NCI-H69 (cell line): ENCODE results near the gene ADPRHL1.

ENCODE experiments used
- DNase-seq: peaks from one replicate; lab custom pipeline; 2025; lab: John Stamatoyannopoulos, UW

The ADPRHL1 gene

GRCh38 chr13:113417008-113417751 lies 36.1 kb downstream of the ADPRHL1 start:
- DNase-seq, result no peak

- DNase-seq, result no peak
Observed at GRCh38 chr13:113415825-113416224, 37.5 kb downstream of the ADPRHL1 start.

GRCh38 chr13:113415032-113415431 lies 38.3 kb downstream of the ADPRHL1 start:
- no peak for DNase-seq

- no peak for DNase-seq
Observed at GRCh38 chr13:113414335-113414734, 39.0 kb downstream of the ADPRHL1 start.

- no peak for DNase-seq
Observed at GRCh38 chr13:113413898-113414282, 39.4 kb downstream of the ADPRHL1 start.

GRCh38 chr13:113413178-113413897 lies 40.0 kb downstream of the ADPRHL1 start:
- DNase-seq, result no peak

GRCh38 chr13:113412440-113412839 lies 40.8 kb downstream of the ADPRHL1 start:
- DNase-seq, result no peak

- no peak for DNase-seq
Observed at GRCh38 chr13:113411216-113412023, 41.9 kb downstream of the ADPRHL1 start.

GRCh38 chr13:113410472-113411201 lies 42.7 kb downstream of the ADPRHL1 start:
- DNase-seq, result peak; percentile 40

- no peak for DNase-seq
Observed at GRCh38 chr13:113408562-113408961, 44.7 kb downstream of the ADPRHL1 start.

- no peak for DNase-seq
Observed at GRCh38 chr13:113407531-113408393, 45.5 kb downstream of the ADPRHL1 start.

- no peak for DNase-seq
Observed at GRCh38 chr13:113407103-113407530, 46.2 kb downstream of the ADPRHL1 start.

- peak; percentile 27 for DNase-seq
Observed at GRCh38 chr13:113406321-113407102, 46.8 kb downstream of the ADPRHL1 start.

GRCh38 chr13:113405481-113406300 lies 47.6 kb downstream of the ADPRHL1 start:
- DNase-seq, result peak; percentile 69

- peak; percentile 62 for DNase-seq
Observed at GRCh38 chr13:113404723-113405471, 48.4 kb downstream of the ADPRHL1 start.

GRCh38 chr13:113404366-113404722 lies 48.9 kb downstream of the ADPRHL1 start:
- no peak for DNase-seq

- DNase-seq, result no peak
Observed at GRCh38 chr13:113403255-113404104, 49.8 kb downstream of the ADPRHL1 start.
